GM20000 (cell line): Measurements from ENCODE around the gene PSEN1.
"Not testable (repeated sequence)": the region's sequence is repeated elsewhere in the genome, so short reads cannot be mapped to it uniquely, and the experiment has no call there.

Experiments
- DNase-seq: peaks from one replicate; pipeline ENCODE4 v3.0.0; 2012; ENCODE audit warnings: low spot score
- TF ChIP-seq, protein P1 (sequence below): IDR thresholded peaks from 2 replicates; pipeline ENCODE4 v1.5.1; 2012; ENCODE audit warnings: mild to moderate bottlenecking, control low read depth; ENCODE audit errors: extremely low read depth, missing control alignments

Gene PSEN1

GRCh38 chr14:73172500-73172899 lies 36.2 kb downstream of the PSEN1 start:
- TF ChIP-seq, protein P1, sequence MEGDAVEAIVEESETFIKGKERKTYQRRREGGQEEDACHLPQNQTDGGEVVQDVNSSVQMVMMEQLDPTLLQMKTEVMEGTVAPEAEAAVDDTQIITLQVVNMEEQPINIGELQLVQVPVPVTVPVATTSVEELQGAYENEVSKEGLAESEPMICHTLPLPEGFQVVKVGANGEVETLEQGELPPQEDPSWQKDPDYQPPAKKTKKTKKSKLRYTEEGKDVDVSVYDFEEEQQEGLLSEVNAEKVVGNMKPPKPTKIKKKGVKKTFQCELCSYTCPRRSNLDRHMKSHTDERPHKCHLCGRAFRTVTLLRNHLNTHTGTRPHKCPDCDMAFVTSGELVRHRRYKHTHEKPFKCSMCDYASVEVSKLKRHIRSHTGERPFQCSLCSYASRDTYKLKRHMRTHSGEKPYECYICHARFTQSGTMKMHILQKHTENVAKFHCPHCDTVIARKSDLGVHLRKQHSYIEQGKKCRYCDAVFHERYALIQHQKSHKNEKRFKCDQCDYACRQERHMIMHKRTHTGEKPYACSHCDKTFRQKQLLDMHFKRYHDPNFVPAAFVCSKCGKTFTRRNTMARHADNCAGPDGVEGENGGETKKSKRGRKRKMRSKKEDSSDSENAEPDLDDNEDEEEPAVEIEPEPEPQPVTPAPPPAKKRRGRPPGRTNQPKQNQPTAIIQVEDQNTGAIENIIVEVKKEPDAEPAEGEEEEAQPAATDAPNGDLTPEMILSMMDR: no peak

DNA sequence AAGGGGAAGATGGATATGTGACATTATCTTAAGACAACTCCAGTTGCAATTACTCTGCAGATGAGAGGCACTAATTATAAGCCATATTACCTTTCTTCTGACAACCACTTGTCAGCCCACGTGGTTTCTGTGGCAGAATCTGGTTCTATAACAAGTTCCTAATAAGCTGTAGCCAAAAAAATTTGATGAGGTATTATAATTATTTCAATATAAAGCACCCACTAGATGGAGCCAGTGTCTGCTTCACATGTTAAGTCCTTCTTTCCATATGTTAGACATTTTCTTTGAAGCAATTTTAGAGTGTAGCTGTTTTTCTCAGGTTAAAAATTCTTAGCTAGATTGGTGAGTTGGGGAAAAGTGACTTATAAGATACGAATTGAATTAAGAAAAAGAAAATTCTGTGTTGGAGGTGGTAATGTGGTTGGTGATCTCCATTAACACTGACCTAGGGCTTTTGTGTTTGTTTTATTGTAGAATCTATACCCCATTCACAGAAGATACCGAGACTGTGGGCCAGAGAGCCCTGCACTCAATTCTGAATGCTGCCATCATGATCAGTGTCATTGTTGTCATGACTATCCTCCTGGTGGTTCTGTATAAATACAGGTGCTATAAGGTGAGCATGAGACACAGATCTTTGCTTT lies 36.9 kb downstream of the PSEN1 start:
- DNase-seq: peak; percentile 41
- TF ChIP-seq, protein P1: no peak

More at GRCh38 chr14:73172500-73172899, 36.2 kb downstream of the PSEN1 start:
- DNase-seq: no peak

DNA sequence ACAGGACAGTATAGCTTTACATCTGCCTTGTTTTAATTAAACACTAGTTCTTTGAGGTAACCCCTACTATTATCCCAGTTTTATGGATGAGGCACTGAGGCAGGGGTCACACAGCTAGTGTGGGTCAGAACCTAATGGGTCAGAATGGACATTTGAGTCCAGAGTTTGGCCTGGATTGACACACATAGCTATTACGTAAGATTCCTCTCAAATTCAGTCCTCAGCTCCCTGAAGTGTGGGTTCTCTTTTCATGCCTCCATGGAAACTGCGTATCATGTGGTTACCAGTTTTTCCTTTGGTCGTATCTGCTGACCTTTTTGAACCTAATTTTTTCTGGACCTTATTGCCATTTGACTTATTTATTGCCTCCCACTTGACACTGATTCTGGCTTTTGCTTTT lies 40.4 kb downstream of the PSEN1 start:
- DNase-seq: no peak
- TF ChIP-seq, protein P1: no peak

DNA sequence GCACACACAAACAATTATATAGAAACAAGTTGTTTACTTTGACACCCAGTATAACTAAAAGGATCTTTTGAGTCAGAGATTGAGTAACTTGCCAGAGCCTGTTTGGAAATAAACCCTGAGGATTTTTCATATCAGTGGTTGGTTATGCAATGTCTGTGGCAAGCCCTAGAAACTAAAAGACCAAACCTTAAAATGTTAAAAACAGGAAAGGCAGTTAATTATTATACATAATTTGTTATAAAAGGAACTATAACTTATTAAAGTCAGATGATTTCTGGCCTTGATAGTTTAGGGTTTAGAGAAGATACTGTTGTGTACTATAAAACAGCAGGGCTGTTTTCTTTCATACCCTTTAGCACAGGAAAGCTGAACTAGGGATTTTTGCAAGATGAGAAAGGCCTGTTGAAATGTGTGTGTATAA lies 44.1 kb downstream of the PSEN1 start:
- DNase-seq: no peak
- TF ChIP-seq, protein P1: no peak

- not testable (repeated sequence) for DNase-seq
Observed at GRCh38 chr14:73180969-73181368, 44.7 kb downstream of the PSEN1 start.

GRCh38 chr14:73188501-73188911 lies 52.2 kb downstream of the PSEN1 start:
- TF ChIP-seq, protein P1: no peak
- no peak for DNase-seq

GRCh38 chr14:73189651-73190050 lies 53.3 kb downstream of the PSEN1 start:
- TF ChIP-seq, protein P1: no peak
- no peak for DNase-seq

DNA sequence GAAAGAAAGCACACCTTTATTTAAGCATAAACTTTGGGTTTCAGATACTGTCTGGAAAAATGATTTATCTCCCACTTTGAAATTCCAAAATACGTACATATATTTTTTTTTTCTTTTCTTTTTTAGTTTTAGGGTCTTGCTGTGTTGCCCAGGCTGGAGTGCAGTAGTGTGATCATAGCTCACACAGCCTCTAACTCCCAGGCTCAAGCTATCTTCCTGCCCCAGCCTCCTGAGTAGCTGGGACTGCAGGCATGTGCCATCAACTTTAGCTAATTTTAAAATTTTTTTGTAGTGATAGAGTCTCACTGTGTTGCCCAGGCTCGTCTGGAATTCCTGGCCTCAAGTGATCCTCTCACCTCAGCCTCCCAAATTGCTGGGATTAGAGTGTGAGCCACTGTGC lies 55.1 kb downstream of the PSEN1 start:
- TF ChIP-seq, protein P1: no peak
- no peak for DNase-seq

DNA sequence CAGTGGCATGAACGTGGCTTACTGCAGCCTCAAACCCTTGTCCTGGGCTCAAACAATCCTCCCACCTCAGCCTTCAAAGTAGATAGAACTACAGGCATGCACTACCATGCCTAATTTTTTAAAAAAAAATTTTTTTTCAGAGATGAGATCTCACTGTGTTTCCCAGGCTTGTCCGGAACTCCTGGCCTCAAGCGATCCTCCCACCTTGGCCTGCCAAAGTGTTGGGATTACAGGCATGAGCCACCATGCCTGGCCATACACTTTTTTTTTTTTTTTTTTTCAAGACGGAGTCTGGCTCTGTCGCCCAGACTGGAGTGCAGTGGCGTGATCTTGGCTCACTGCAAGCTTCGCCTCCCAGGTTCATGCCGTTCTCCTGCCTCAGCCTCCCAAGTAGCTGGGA lies 58.0 kb downstream of the PSEN1 start:
- not testable (repeated sequence) for DNase-seq
